PC-9 (cell line): Measurements from ENCODE around the gene TCF4.

ENCODE experiments used
- EZH2 ChIP-seq: fragments of 200-600 bp; sonication (generic); IDR thresholded peaks from 2 replicates; pipeline ENCODE4 v1.8.0; 2017; ENCODE audit warnings: antibody characterized with exemption, low read depth
- TF ChIP-seq, protein P1 (sequence below): fragments of 200-600 bp; sonication (generic); conservative IDR thresholded peaks from 2 replicates; pipeline ENCODE4 v1.6.1; 2017; ENCODE audit warnings: mixed run types, antibody characterized with exemption, mild to moderate bottlenecking, moderate library complexity

- TF ChIP-seq, protein P1, sequence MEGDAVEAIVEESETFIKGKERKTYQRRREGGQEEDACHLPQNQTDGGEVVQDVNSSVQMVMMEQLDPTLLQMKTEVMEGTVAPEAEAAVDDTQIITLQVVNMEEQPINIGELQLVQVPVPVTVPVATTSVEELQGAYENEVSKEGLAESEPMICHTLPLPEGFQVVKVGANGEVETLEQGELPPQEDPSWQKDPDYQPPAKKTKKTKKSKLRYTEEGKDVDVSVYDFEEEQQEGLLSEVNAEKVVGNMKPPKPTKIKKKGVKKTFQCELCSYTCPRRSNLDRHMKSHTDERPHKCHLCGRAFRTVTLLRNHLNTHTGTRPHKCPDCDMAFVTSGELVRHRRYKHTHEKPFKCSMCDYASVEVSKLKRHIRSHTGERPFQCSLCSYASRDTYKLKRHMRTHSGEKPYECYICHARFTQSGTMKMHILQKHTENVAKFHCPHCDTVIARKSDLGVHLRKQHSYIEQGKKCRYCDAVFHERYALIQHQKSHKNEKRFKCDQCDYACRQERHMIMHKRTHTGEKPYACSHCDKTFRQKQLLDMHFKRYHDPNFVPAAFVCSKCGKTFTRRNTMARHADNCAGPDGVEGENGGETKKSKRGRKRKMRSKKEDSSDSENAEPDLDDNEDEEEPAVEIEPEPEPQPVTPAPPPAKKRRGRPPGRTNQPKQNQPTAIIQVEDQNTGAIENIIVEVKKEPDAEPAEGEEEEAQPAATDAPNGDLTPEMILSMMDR: no peak
- no peak for TF ChIP-seq EZH2
These were observed 355.5 kb downstream of the TCF4 start for GRCh38 chr18:55232506-55232905.
